LNCAP (cell line): Measurements from ENCODE around the gene RASSF7.

ENCODE experiments used
- CTCF ChIP-seq: fragments of 450-650 bp; IDR thresholded peaks from 2 replicates; pipeline ENCODE4 v1.5.1; 2017; ENCODE audit warnings: mild to moderate bottlenecking

RASSF7 gene

GRCh38 chr11:575996-576768 lies 15.4 kb downstream of the RASSF7 start, which contains the start of gene PHRF1:
PHRF1 (plus strand) TSS chr11:576470; CDS start chr11:581513, 5,043 bp downstream.
- no peak for TF ChIP-seq CTCF

GRCh38 chr11:576811-577610 lies 16.2 kb downstream of the RASSF7 start:
- no peak for TF ChIP-seq CTCF

DNA sequence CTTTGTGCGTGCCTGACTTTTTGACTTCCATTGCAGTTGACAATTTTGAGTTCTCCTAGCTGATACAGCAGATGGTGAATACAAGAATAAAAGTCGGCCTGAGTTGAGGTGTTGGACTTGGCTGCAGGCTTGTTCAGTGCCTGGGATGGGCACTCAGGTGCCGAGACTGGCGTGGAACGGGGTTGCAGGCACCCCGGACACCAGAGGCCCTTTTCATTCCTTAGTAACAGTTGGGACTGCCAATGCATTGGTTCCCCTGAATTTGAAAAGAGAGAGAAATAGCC lies 16.8 kb downstream of the RASSF7 start:
- TF ChIP-seq CTCF, result no peak

DNA sequence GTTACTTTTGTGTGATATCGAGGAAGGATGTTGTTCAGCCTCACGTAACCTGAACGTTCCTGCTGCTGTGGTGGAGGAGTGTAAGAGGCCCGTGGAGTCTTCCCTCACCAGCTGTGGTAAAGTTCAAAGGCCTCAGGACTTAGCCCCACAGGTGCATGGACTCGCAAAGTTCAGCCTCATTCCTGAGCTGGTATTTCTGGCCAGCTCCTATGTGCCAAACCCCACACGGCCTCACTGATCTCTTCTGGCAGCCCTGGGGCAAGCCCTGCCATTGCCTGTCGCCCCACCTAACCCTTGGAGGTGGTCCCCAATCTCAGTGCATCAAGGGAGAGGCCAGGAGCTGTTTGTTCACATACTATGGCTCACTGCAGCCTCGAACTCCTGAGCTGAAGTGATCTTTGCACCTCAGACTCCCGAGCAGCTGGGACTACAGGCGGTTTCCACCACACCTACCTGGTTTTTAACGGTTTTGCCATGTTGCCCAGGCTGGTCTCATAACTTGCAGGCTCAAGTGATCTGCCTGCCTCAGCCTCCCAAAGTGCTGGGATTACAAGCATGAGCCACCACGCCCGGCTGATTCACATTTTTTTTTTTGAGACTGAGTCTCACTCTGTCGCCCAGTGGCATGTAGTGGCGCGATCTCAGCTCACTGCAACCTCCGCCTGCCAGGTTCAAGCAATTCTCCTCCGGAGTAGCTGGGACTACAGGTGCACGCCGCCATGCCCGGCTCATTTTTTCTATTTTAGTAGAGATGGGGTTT lies 17.7 kb downstream of the RASSF7 start:
- TF ChIP-seq CTCF, result no peak

DNA sequence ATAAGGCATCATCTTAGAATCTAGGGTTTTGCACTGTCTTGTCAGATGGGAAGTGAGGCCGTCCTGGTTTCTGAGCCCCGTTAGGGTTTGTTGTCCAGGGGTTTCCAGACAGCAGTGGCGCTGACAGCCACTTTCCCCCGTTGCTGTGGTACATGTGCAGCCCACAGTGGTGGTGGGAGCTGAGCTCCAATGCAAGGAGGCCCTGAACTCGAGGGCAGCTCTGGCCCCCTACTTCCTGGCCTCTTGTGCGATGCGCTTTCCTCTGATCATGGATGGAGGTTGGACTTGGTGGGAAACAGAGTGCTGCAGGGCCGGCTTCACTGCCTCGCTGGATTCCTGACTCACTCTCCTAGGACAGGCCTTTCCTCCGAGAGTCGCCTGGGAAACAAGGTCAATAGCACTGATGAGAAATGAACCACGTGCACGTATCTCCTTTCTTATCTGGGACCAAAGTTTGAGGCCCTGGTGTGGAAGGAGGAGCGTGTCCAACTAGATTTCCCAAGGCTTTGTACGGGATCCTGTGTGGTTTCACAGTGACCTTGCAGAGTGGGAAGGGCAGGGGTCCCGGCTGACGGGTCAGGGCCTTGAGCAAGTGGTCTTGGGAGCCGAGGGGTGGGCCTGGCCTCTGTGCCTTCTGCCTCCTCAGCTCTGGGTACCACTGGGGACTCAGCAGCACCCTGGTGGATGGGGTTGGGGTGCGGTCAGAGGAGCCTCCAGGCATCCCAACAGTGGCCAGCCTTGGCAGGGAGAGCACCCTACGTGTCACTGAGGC lies 19.2 kb downstream of the RASSF7 start:
- no peak for TF ChIP-seq CTCF

- TF ChIP-seq CTCF, result no peak
These were observed 20.6 kb downstream of the RASSF7 start for GRCh38 chr11:581342-581741.

- no peak for TF ChIP-seq CTCF
These were observed 21.0 kb downstream of the RASSF7 start for GRCh38 chr11:581752-582151.
